Upper lobe of right lung (tissue), 1 donor: ENCODE data around the gene NEK10. TPM values are rescaled to one million over a fixed set of nuclear protein-coding genes. Genes with fewer than 3 reads are reported as not detected.

Experiments
- ATAC-seq: fragments of 200-7000 bp; cut with Tn5 transposase; one replicate; pipeline ENCODE4 v1.9.1; 2020; ENCODE audit warnings: mild to moderate bottlenecking, moderate library complexity
- DNase-seq: peaks from one replicate; pipeline ENCODE4 v3.0.0-alpha.2; 2020
- H3K27ac ChIP-seq: fragments of 200-600 bp; one replicate; pipeline ENCODE4 v1.8.0; 2022
- H3K27me3 ChIP-seq: fragments of 200-600 bp; one replicate; pipeline ENCODE4 v1.8.0; 2022; ENCODE audit warnings: mild to moderate bottlenecking
- H3K36me3 ChIP-seq: fragments of 200-600 bp; one replicate; pipeline ENCODE4 v1.8.0; 2022
- H3K4me1 ChIP-seq: fragments of 200-600 bp; one replicate; pipeline ENCODE4 v1.8.0; 2022
- H3K4me3 ChIP-seq: fragments of 200-600 bp; one replicate; pipeline ENCODE4 v1.8.0; 2022; ENCODE audit warnings: mild to moderate bottlenecking
- H3K9me3 ChIP-seq: fragments of 200-600 bp; one replicate; pipeline ENCODE4 v1.8.0; 2022
- CTCF ChIP-seq: fragments of 200-600 bp; IDR thresholded peaks from one replicate; pipeline ENCODE4 v1.8.0; 2022; ENCODE audit warnings: antibody characterized with exemption
- intact Hi-C: fragments of 100-400 bp; cut with DNase I; formaldehyde crosslinking; loops from one replicate; pipeline ENCODE4 v1.11.0; 2022
- total RNA-seq: library from RNA; stranded (reverse); fragmentation: NEBNext Ultra II Directional; extraction: Animal tissue kit (Norgen Biotek cat#: 25700); gene quantifications from one replicate; pipeline ENCODE4 v1.2.1, GENCODE V29; 2021
- donor health status: DM: no; HTN: yes; CAD: no; lungs with severe emphysema.

Gene NEK10
- total RNA-seq, 1 donor from 2014 or later = 0.49 TPM

GRCh38 chr3:27278383-27279055, 90.7 kb downstream of the NEK10 start:
- Histone ChIP-seq H3K27ac (no peak overlapping the region), H3K4me1 (no peaks in the 10 kb centered on the region), H3K27me3 (no peaks in the 10 kb centered on the region), H3K9me3 (no peaks in the 10 kb centered on the region), H3K4me3 (no peak overlapping the region), H3K36me3 (no peaks in the 10 kb centered on the region)
- TF ChIP-seq CTCF = no peak
- intact Hi-C loops = no loop called here
- no peak for ATAC-seq
- DNase-seq = no peak

GRCh38 chr3:27275441-27275990, 93.7 kb downstream of the NEK10 start:
- TF ChIP-seq CTCF = no peak
- DNase-seq (no peak), ATAC-seq (no peak)
- Histone ChIP-seq H3K27ac (no peak overlapping the region), H3K4me1 (no peaks in the 10 kb centered on the region), H3K36me3 (no peaks in the 10 kb centered on the region), H3K9me3 (no peaks in the 10 kb centered on the region), H3K4me3 (no peak overlapping the region), H3K27me3 (no peaks in the 10 kb centered on the region)
- intact Hi-C loops = no loop called here

GRCh38 chr3:27271890-27272289, 97.3 kb downstream of the NEK10 start:
- ATAC-seq = no peak
- Histone ChIP-seq H3K4me1 (no peaks in the 10 kb centered on the region), H3K36me3 (no peaks in the 10 kb centered on the region), H3K4me3 (no peak overlapping the region), H3K27ac (no peak overlapping the region), H3K27me3 (no peaks in the 10 kb centered on the region), H3K9me3 (no peaks in the 10 kb centered on the region)
- no peak for DNase-seq
- intact Hi-C loops = no loop called here
- TF ChIP-seq CTCF = no peak

GRCh38 chr3:27254896-27255295, 114.3 kb downstream of the NEK10 start:
- no peaks in the 10 kb centered on the region for H3K4me1 ChIP-seq
- H3K27me3 ChIP-seq = no peaks in the 10 kb centered on the region
- ATAC-seq (no peak), DNase-seq (no peak)
- no peaks in the 10 kb centered on the region for H3K9me3 ChIP-seq
- no peak for TF ChIP-seq CTCF
- intact Hi-C loops = no loop called here
- no peak overlapping the region for H3K4me3 ChIP-seq
- no peaks in the 10 kb centered on the region for H3K36me3 ChIP-seq
- no peak overlapping the region for H3K27ac ChIP-seq

- peak; percentile 39 for TF ChIP-seq CTCF
- H3K9me3 ChIP-seq = no peaks in the 10 kb centered on the region
- no peaks in the 10 kb centered on the region for H3K36me3 ChIP-seq
- H3K27me3 ChIP-seq = no peaks in the 10 kb centered on the region
- no peak overlapping the region for H3K27ac ChIP-seq
- DNase-seq (peak; percentile 71), ATAC-seq (peak; percentile 96)
- no peak overlapping the region for H3K4me3 ChIP-seq
- no peaks in the 10 kb centered on the region for H3K4me1 ChIP-seq
- intact Hi-C loops = no loop called here
Observed at GRCh38 chr3:27253831-27254230, 115.4 kb downstream of the NEK10 start.
